HEK293 (cell line): ENCODE measurements around the gene TNIK.

Experiments used
- EGR2 ChIP-seq: fragments of 450-650 bp; formaldehyde crosslinking; IDR thresholded peaks from 2 replicates; pipeline ENCODE4 v1.5.1; 2016; ENCODE audit warnings: low read depth, missing biosample characterization, missing genetic modification characterization
- ELK4 ChIP-seq: IDR thresholded peaks from 2 replicates; pipeline ENCODE4 v1.6.1; 2011; ENCODE audit warnings: mild to moderate bottlenecking, low read depth, low read length, borderline replicate concordance
- HOXA7 ChIP-seq: sonication (generic); formaldehyde crosslinking; IDR thresholded peaks from 2 replicates; pipeline ENCODE4 v1.8.1; 2022; ENCODE audit warnings: missing genetic modification reagents, borderline replicate concordance
- MEIS1 ChIP-seq: sonication (generic); formaldehyde crosslinking; IDR thresholded peaks from 2 replicates; pipeline ENCODE4 v1.8.1; 2022; ENCODE audit warnings: missing genetic modification reagents, mild to moderate bottlenecking, borderline replicate concordance
- PRDM10 ChIP-seq: fragments of 450-650 bp; formaldehyde crosslinking; IDR thresholded peaks from 2 replicates; pipeline ENCODE4 v1.5.1; 2016; ENCODE audit warnings: missing biosample characterization, missing genetic modification characterization
- YY2 ChIP-seq: fragments of 450-650 bp; formaldehyde crosslinking; IDR thresholded peaks from 2 replicates; pipeline ENCODE4 v1.5.1; 2016; ENCODE audit warnings: missing biosample characterization, missing genetic modification characterization
- ZBTB11 ChIP-seq: fragments of 450-650 bp; formaldehyde crosslinking; conservative IDR thresholded peaks from 2 replicates; pipeline ENCODE4 v1.5.1; 2016; ENCODE audit warnings: low read depth, missing biosample characterization, missing genetic modification characterization
- ZBTB49 ChIP-seq: fragments of 450-650 bp; formaldehyde crosslinking; IDR thresholded peaks from 2 replicates; pipeline ENCODE4 v1.5.1; 2016; ENCODE audit warnings: missing biosample characterization, missing genetic modification characterization, low read depth
- ZBTB7A ChIP-seq: fragments of 450-650 bp; formaldehyde crosslinking; IDR thresholded peaks from 2 replicates; pipeline ENCODE4 v1.5.1; 2016; ENCODE audit warnings: low read depth, missing biosample characterization, missing genetic modification characterization
- ZNF112 ChIP-seq: fragments of 450-650 bp; formaldehyde crosslinking; IDR thresholded peaks from 2 replicates; pipeline ENCODE4 v1.5.0; 2017; ENCODE audit warnings: missing biosample characterization, missing genetic modification characterization
- ZNF132 ChIP-seq: fragments of 450-650 bp; formaldehyde crosslinking; IDR thresholded peaks from 2 replicates; pipeline ENCODE4 v1.5.1; 2017; ENCODE audit warnings: missing biosample characterization, missing genetic modification characterization, borderline replicate concordance
- ZNF148 ChIP-seq: fragments of 450-650 bp; formaldehyde crosslinking; IDR thresholded peaks from 2 replicates; pipeline ENCODE4 v1.5.0; 2017; ENCODE audit warnings: missing biosample characterization, missing genetic modification characterization, borderline replicate concordance
- ZNF169 ChIP-seq: fragments of 450-650 bp; formaldehyde crosslinking; IDR thresholded peaks from 2 replicates; pipeline ENCODE4 v1.5.1; 2016; ENCODE audit warnings: missing biosample characterization, missing genetic modification characterization
- ZNF398 ChIP-seq: fragments of 450-650 bp; formaldehyde crosslinking; IDR thresholded peaks from 2 replicates; pipeline ENCODE4 v1.5.1; 2017; ENCODE audit warnings: missing biosample characterization, missing genetic modification characterization
- ZNF416 ChIP-seq: fragments of 450-650 bp; formaldehyde crosslinking; IDR thresholded peaks from 2 replicates; pipeline ENCODE4 v1.5.1; 2016; ENCODE audit warnings: missing biosample characterization, missing genetic modification characterization
- ZNF48 ChIP-seq: fragments of 450-650 bp; formaldehyde crosslinking; IDR thresholded peaks from 2 replicates; pipeline ENCODE4 v1.5.1; 2016; ENCODE audit warnings: missing biosample characterization, missing genetic modification characterization
- ZNF529 ChIP-seq: fragments of 450-650 bp; formaldehyde crosslinking; IDR thresholded peaks from 2 replicates; pipeline ENCODE4 v1.5.1; 2017; ENCODE audit warnings: missing genetic modification characterization, missing biosample characterization; ENCODE audit not compliant: insufficient replicate concordance
- ZNF645 ChIP-seq: fragments of 450-650 bp; formaldehyde crosslinking; IDR thresholded peaks from 2 replicates; pipeline ENCODE4; 2016; ENCODE audit warnings: missing biosample characterization, missing genetic modification characterization
- ZNF658 ChIP-seq: fragments of 450-650 bp; formaldehyde crosslinking; IDR thresholded peaks from 2 replicates; pipeline ENCODE4; 2016; ENCODE audit warnings: missing biosample characterization, missing genetic modification characterization
- ZNF670 ChIP-seq: fragments of 450-650 bp; formaldehyde crosslinking; IDR thresholded peaks from 2 replicates; pipeline ENCODE4 v1.5.1; 2016; ENCODE audit warnings: missing biosample characterization, missing genetic modification characterization, low read depth
- ZNF792 ChIP-seq: fragments of 450-650 bp; formaldehyde crosslinking; IDR thresholded peaks from 2 replicates; pipeline ENCODE4 v1.5.1; 2016; ENCODE audit warnings: missing biosample characterization, missing genetic modification characterization

Gene TNIK

GRCh38 chr3:171459137-171459941 lies 866 bp downstream of the TNIK start (continued):
- TF ChIP-seq ZNF148 (no peak), ZNF529 (tag by site-specific recombination) (no peak), ZBTB7A (tag by site-specific recombination) (no peak), ZNF112 (no peak), ZNF132 (tag by site-specific recombination) (no peak), HOXA7 (no peak), ZNF398 (peak; percentile 39; the same call in 1 of the 2 replicates), ZNF169 (tag by site-specific recombination) (no peak), EGR2 (no peak), MEIS1 (CRISPR knock-in tag) (no peak), ZNF645 (tag by site-specific recombination) (no peak), ZNF416 (tag by site-specific recombination) (no peak), ZBTB49 (tag by site-specific recombination) (no peak), ZNF792 (tag by site-specific recombination) (0 out of 2 replicates have a peak, but pooled peaks have one; percentile 29), ZBTB11 (peak; percentile 86), YY2 (tag by site-specific recombination) (no peak), ZNF658 (tag by site-specific recombination) (no peak), ELK4 (no peak), ZNF670 (tag by site-specific recombination) (no peak), ZNF48 (tag by site-specific recombination) (no peak), PRDM10 (tag by site-specific recombination) (peak; percentile 43; the same call in 1 of the 2 replicates)
